ENCODE measurements around the gene XRCC5.
"Not testable (repeated sequence)": the region's sequence is repeated elsewhere in the genome, so short reads cannot be mapped to it uniquely, and the experiment has no call there.

XRCC5 gene

GRCh38 chr2:216130346-216130971, 21.3 kb downstream of the XRCC5 start:
- no peak for FAIRE-seq
- TF ChIP-seq SPI1 (IDR thresholded peaks at IDR 0.05; ENCODE audit: low read depth, low read length): no peak
- TF ChIP-seq PAX5 (IDR thresholded peaks at IDR 0.05; ENCODE audit: insufficient read depth, low read length, severe bottlenecking): no peak
- no peak for TF ChIP-seq TAF1 (IDR thresholded peaks at IDR 0.05; ENCODE audit: low read depth, low read length)
- TF ChIP-seq POU2F2 (IDR thresholded peaks at IDR 0.05; ENCODE audit: low read depth, low read length): no peak
- TF ChIP-seq POLR2AphosphoS5 (IDR thresholded peaks at IDR 0.05; ENCODE audit: low read depth, low read length): no peak
- TF ChIP-seq POLR2A (IDR thresholded peaks at IDR 0.05; ENCODE audit: low read depth, low read length): no peak
- DNase-seq (ENCODE audit: insufficient read length, low spot score): no peak

- FAIRE-seq (no peak), DNase-seq (ENCODE audit: insufficient read length, low spot score) (no peak)
- TF ChIP-seq POU2F2 (IDR thresholded peaks at IDR 0.05; ENCODE audit: low read depth, low read length): no peak
- TF ChIP-seq POLR2AphosphoS5 (IDR thresholded peaks at IDR 0.05; ENCODE audit: low read depth, low read length): no peak
- TF ChIP-seq POLR2A (IDR thresholded peaks at IDR 0.05; ENCODE audit: low read depth, low read length): no peak
- TF ChIP-seq PAX5 (IDR thresholded peaks at IDR 0.05; ENCODE audit: insufficient read depth, low read length, severe bottlenecking): no peak
- TF ChIP-seq SPI1 (IDR thresholded peaks at IDR 0.05; ENCODE audit: low read depth, low read length): no peak
- TF ChIP-seq TAF1 (IDR thresholded peaks at IDR 0.05; ENCODE audit: low read depth, low read length): no peak
Measured at GRCh38 chr2:216131175-216131926, 22.2 kb downstream of the XRCC5 start.

- DNase-seq (ENCODE audit: insufficient read length, low spot score) (no peak), FAIRE-seq (peak; percentile 54)
- TF ChIP-seq POLR2A (IDR thresholded peaks at IDR 0.05; ENCODE audit: low read depth, low read length) (no peak), PAX5 (IDR thresholded peaks at IDR 0.05; ENCODE audit: insufficient read depth, low read length, severe bottlenecking) (no peak), SPI1 (IDR thresholded peaks at IDR 0.05; ENCODE audit: low read depth, low read length) (no peak), POLR2AphosphoS5 (IDR thresholded peaks at IDR 0.05; ENCODE audit: low read depth, low read length) (no peak), POU2F2 (IDR thresholded peaks at IDR 0.05; ENCODE audit: low read depth, low read length) (no peak), TAF1 (IDR thresholded peaks at IDR 0.05; ENCODE audit: low read depth, low read length) (no peak)
Measured at GRCh38 chr2:216132585-216132984, 23.4 kb downstream of the XRCC5 start.

- TF ChIP-seq TAF1 (IDR thresholded peaks at IDR 0.05; ENCODE audit: low read depth, low read length) (no peak), POLR2AphosphoS5 (IDR thresholded peaks at IDR 0.05; ENCODE audit: low read depth, low read length) (no peak), POLR2A (IDR thresholded peaks at IDR 0.05; ENCODE audit: low read depth, low read length) (no peak), PAX5 (IDR thresholded peaks at IDR 0.05; ENCODE audit: insufficient read depth, low read length, severe bottlenecking) (no peak), SPI1 (IDR thresholded peaks at IDR 0.05; ENCODE audit: low read depth, low read length) (no peak), POU2F2 (IDR thresholded peaks at IDR 0.05; ENCODE audit: low read depth, low read length) (no peak)
- DNase-seq (ENCODE audit: insufficient read length, low spot score) (no peak), FAIRE-seq (no peak)
Measured at GRCh38 chr2:216133397-216133796, 24.2 kb downstream of the XRCC5 start.

- peak; percentile 13 for FAIRE-seq
- TF ChIP-seq POLR2A (IDR thresholded peaks at IDR 0.05; ENCODE audit: low read depth, low read length) (no peak), POU2F2 (IDR thresholded peaks at IDR 0.05; ENCODE audit: low read depth, low read length) (no peak), TAF1 (IDR thresholded peaks at IDR 0.05; ENCODE audit: low read depth, low read length) (no peak), SPI1 (IDR thresholded peaks at IDR 0.05; ENCODE audit: low read depth, low read length) (no peak), POLR2AphosphoS5 (IDR thresholded peaks at IDR 0.05; ENCODE audit: low read depth, low read length) (no peak), PAX5 (IDR thresholded peaks at IDR 0.05; ENCODE audit: insufficient read depth, low read length, severe bottlenecking) (no peak)
- no peak for DNase-seq (ENCODE audit: insufficient read length, low spot score)
Measured at GRCh38 chr2:216134958-216135541, 25.9 kb downstream of the XRCC5 start.

- no peak for DNase-seq (ENCODE audit: insufficient read length, low spot score)
- TF ChIP-seq PAX5 (IDR thresholded peaks at IDR 0.05; ENCODE audit: insufficient read depth, low read length, severe bottlenecking) (no peak), POU2F2 (IDR thresholded peaks at IDR 0.05; ENCODE audit: low read depth, low read length) (no peak), POLR2A (IDR thresholded peaks at IDR 0.05; ENCODE audit: low read depth, low read length) (no peak), POLR2AphosphoS5 (IDR thresholded peaks at IDR 0.05; ENCODE audit: low read depth, low read length) (no peak), SPI1 (IDR thresholded peaks at IDR 0.05; ENCODE audit: low read depth, low read length) (no peak), TAF1 (IDR thresholded peaks at IDR 0.05; ENCODE audit: low read depth, low read length) (no peak)
- peak; percentile 16 for FAIRE-seq
Measured at GRCh38 chr2:216139884-216140283, 30.7 kb downstream of the XRCC5 start.

- DNase-seq (ENCODE audit: insufficient read length, low spot score); FAIRE-seq: not testable (repeated sequence)
Measured at GRCh38 chr2:216141516-216141915, 32.4 kb downstream of the XRCC5 start.

GRCh38 chr2:216142540-216142939, 33.4 kb downstream of the XRCC5 start:
- no peak for TF ChIP-seq SPI1 (IDR thresholded peaks at IDR 0.05; ENCODE audit: low read depth, low read length)
- TF ChIP-seq POU2F2 (IDR thresholded peaks at IDR 0.05; ENCODE audit: low read depth, low read length): no peak
- no peak for TF ChIP-seq PAX5 (IDR thresholded peaks at IDR 0.05; ENCODE audit: insufficient read depth, low read length, severe bottlenecking)
- no peak for TF ChIP-seq TAF1 (IDR thresholded peaks at IDR 0.05; ENCODE audit: low read depth, low read length)
- no peak for TF ChIP-seq POLR2A (IDR thresholded peaks at IDR 0.05; ENCODE audit: low read depth, low read length)
- TF ChIP-seq POLR2AphosphoS5 (IDR thresholded peaks at IDR 0.05; ENCODE audit: low read depth, low read length): no peak
- DNase-seq (ENCODE audit: insufficient read length, low spot score) (peak; percentile 46), FAIRE-seq (peak; percentile 93)

GRCh38 chr2:216144372-216144771, 35.2 kb downstream of the XRCC5 start:
- no peak for FAIRE-seq
- no peak for DNase-seq (ENCODE audit: insufficient read length, low spot score)
- TF ChIP-seq POLR2A (IDR thresholded peaks at IDR 0.05; ENCODE audit: low read depth, low read length): no peak
- TF ChIP-seq PAX5 (IDR thresholded peaks at IDR 0.05; ENCODE audit: insufficient read depth, low read length, severe bottlenecking): no peak
- no peak for TF ChIP-seq POU2F2 (IDR thresholded peaks at IDR 0.05; ENCODE audit: low read depth, low read length)
- TF ChIP-seq POLR2AphosphoS5 (IDR thresholded peaks at IDR 0.05; ENCODE audit: low read depth, low read length): no peak
- TF ChIP-seq TAF1 (IDR thresholded peaks at IDR 0.05; ENCODE audit: low read depth, low read length): no peak
- TF ChIP-seq SPI1 (IDR thresholded peaks at IDR 0.05; ENCODE audit: low read depth, low read length): no peak

Measured in GM12891 (cell line).